Duodenal mucosa (tissue), 2 donors: ENCODE measurements around the gene IL17RD.
"Not testable (repeated sequence)": the region's sequence is repeated elsewhere in the genome, so short reads cannot be mapped to it uniquely, and the experiment has no call there.

Source experiments
- H3K27ac ChIP-seq: one replicate; pipeline ENCODE4 v1.7.0; 2013; ENCODE audit warnings: low read depth, low read length
- H3K27me3 ChIP-seq, 2 donors: one replicate each; pipeline ENCODE4 v1.7.0; 2013; ENCODE audit warnings: low read length in 2 of 2, control low read depth in 1 of 2; ENCODE audit not compliant: insufficient read depth in 2 of 2, control insufficient read depth in 1 of 2
- H3K36me3 ChIP-seq, 2 donors: one replicate each; pipeline ENCODE4 v1.7.0; 2013; ENCODE audit warnings: low read length in 2 of 2, control low read depth in 1 of 2; ENCODE audit not compliant: insufficient read depth in 2 of 2, control insufficient read depth in 1 of 2
- H3K4me1 ChIP-seq, 2 donors: one replicate each; pipeline ENCODE4 v1.7.0; 2013; ENCODE audit warnings: low read length in 2 of 2, control low read depth in 1 of 2; ENCODE audit not compliant: insufficient read depth in 2 of 2, control insufficient read depth in 1 of 2
- H3K4me3 ChIP-seq, 2 donors: one replicate each; pipeline ENCODE4 v1.7.0; 2013; ENCODE audit warnings: low read length in 2 of 2, low read depth in 1 of 2
- H3K9ac ChIP-seq, 2 donors: one replicate each; pipeline ENCODE4 v1.7.0; 2013; ENCODE audit warnings: low read length in 2 of 2, low read depth in 1 of 2
- H3K9me3 ChIP-seq, 2 donors: one replicate each; pipeline ENCODE4 v1.7.0; 2013; ENCODE audit warnings: low read length in 2 of 2, control low read depth in 1 of 2; ENCODE audit not compliant: control insufficient read depth in 1 of 2

IL17RD gene

GRCh38 chr3:57094575-57094974 lies 70.6 kb downstream of the IL17RD start:
- Histone ChIP-seq H3K9me3 (no peaks in the 10 kb centered on the region), H3K27me3 (no peaks in the 10 kb centered on the region), H3K4me1 (no peaks in the 10 kb centered on the region), H3K9ac (no peak overlapping the region), H3K27ac (no peak overlapping the region), H3K4me3 (no peak overlapping the region), H3K36me3 (no peaks in the 10 kb centered on the region)

- no peak overlapping the region for H3K9ac ChIP-seq
- H3K4me3 ChIP-seq, result no peak overlapping the region
These were observed 71.1 kb downstream of the IL17RD start for GRCh38 chr3:57093971-57094535.

GRCh38 chr3:57093489-57093888 lies 71.7 kb downstream of the IL17RD start:
- no peak overlapping the region for H3K27ac ChIP-seq
- H3K4me1 ChIP-seq, result no peaks in the 10 kb centered on the region
- no peaks in the 10 kb centered on the region for H3K27me3 ChIP-seq
- H3K4me3 ChIP-seq, result no peak overlapping the region
- no peaks in the 10 kb centered on the region for H3K36me3 ChIP-seq
- H3K9ac ChIP-seq, result no peak overlapping the region
- H3K9me3 ChIP-seq, result no peaks in the 10 kb centered on the region

More at GRCh38 chr3:57093971-57094535, 71.1 kb downstream of the IL17RD start:
- Histone ChIP-seq H3K27me3 (no peaks in the 10 kb centered on the region), H3K27ac (no peak overlapping the region), H3K9me3 (no peaks in the 10 kb centered on the region), H3K36me3 (no peaks in the 10 kb centered on the region), H3K4me1 (no peaks in the 10 kb centered on the region)

- no peaks in the 10 kb centered on the region for H3K36me3 ChIP-seq
- H3K9ac ChIP-seq, result no peak overlapping the region
- H3K9me3 ChIP-seq, result no peaks in the 10 kb centered on the region
- H3K27ac ChIP-seq, result no peak overlapping the region
- no peaks in the 10 kb centered on the region for H3K27me3 ChIP-seq
- no peak overlapping the region for H3K4me3 ChIP-seq
- no peaks in the 10 kb centered on the region for H3K4me1 ChIP-seq
These were observed 73.5 kb downstream of the IL17RD start for GRCh38 chr3:57091521-57092273.

- H3K9ac ChIP-seq, result no peak overlapping the region
- no peaks in the 10 kb centered on the region for H3K27me3 ChIP-seq
- no peaks in the 10 kb centered on the region for H3K9me3 ChIP-seq
- H3K27ac ChIP-seq, result no peak overlapping the region
- H3K4me1 ChIP-seq, result no peaks in the 10 kb centered on the region
- no peak overlapping the region for H3K4me3 ChIP-seq
- H3K36me3 ChIP-seq, result no peaks in the 10 kb centered on the region
These were observed 76.1 kb downstream of the IL17RD start for GRCh38 chr3:57089043-57089442.

- H3K9me3 ChIP-seq, result no peaks in the 10 kb centered on the region
- H3K4me1 ChIP-seq, result no peaks in the 10 kb centered on the region
- H3K27ac ChIP-seq, result no peak overlapping the region
- no peak overlapping the region for H3K4me3 ChIP-seq
- H3K9ac ChIP-seq, result no peak overlapping the region
- no peaks in the 10 kb centered on the region for H3K36me3 ChIP-seq
- no peaks in the 10 kb centered on the region for H3K27me3 ChIP-seq
These were observed 76.7 kb downstream of the IL17RD start for GRCh38 chr3:57088503-57088902.

- Histone ChIP-seq H3K36me3 (no peaks in the 10 kb centered on the region), H3K9me3 (no peaks in the 10 kb centered on the region), H3K27ac (no peak overlapping the region), H3K4me3 (no peak overlapping the region), H3K4me1 (no peaks in the 10 kb centered on the region), H3K27me3 (no peaks in the 10 kb centered on the region), H3K9ac (no peak overlapping the region)
These were observed 77.6 kb downstream of the IL17RD start for GRCh38 chr3:57087361-57088092.

- H3K4me3 ChIP-seq, result no peak overlapping the region
- no peaks in the 10 kb centered on the region for H3K4me1 ChIP-seq
- no peaks in the 10 kb centered on the region for H3K9me3 ChIP-seq
- no peak overlapping the region for H3K9ac ChIP-seq
- no peaks in the 10 kb centered on the region for H3K36me3 ChIP-seq
- no peaks in the 10 kb centered on the region for H3K27me3 ChIP-seq
- no peak overlapping the region for H3K27ac ChIP-seq
These were observed 79.0 kb downstream of the IL17RD start for GRCh38 chr3:57086201-57086600.

- H3K27ac ChIP-seq, result no peak overlapping the region
- no peaks in the 10 kb centered on the region for H3K4me1 ChIP-seq
- H3K9ac ChIP-seq, result no peak overlapping the region
- no peaks in the 10 kb centered on the region for H3K36me3 ChIP-seq
- H3K4me3 ChIP-seq, result no peak overlapping the region
- H3K27me3 ChIP-seq, result no peaks in the 10 kb centered on the region
- H3K9me3 ChIP-seq, result no peaks in the 10 kb centered on the region
These were observed 79.9 kb downstream of the IL17RD start for GRCh38 chr3:57085211-57085610.

GRCh38 chr3:57083266-57083995 lies 81.7 kb downstream of the IL17RD start:
- H3K27ac ChIP-seq, H3K27me3 ChIP-seq, H3K4me1 ChIP-seq, H3K9ac ChIP-seq, H3K36me3 ChIP-seq, H3K9me3 ChIP-seq, H3K4me3 ChIP-seq: not testable (repeated sequence)
